HL-60/S4 treated with retinoic acid at 250 ng/mL for 4 days and 3 days (cell line): Measurements from ENCODE around the gene NSUN3.
"Not testable (repeated sequence)": the region's sequence is repeated elsewhere in the genome, so short reads cannot be mapped to it uniquely, and the experiment has no call there.

ENCODE experiments used
- in situ Hi-C: fragments of 300-500 bp; cut with MboI; formaldehyde crosslinking; loops from 2 replicates; pipeline ENCODE4 v1.7.0; 2022; ENCODE audit warnings: low sequenced_read_pairs

NSUN3 gene

DNA sequence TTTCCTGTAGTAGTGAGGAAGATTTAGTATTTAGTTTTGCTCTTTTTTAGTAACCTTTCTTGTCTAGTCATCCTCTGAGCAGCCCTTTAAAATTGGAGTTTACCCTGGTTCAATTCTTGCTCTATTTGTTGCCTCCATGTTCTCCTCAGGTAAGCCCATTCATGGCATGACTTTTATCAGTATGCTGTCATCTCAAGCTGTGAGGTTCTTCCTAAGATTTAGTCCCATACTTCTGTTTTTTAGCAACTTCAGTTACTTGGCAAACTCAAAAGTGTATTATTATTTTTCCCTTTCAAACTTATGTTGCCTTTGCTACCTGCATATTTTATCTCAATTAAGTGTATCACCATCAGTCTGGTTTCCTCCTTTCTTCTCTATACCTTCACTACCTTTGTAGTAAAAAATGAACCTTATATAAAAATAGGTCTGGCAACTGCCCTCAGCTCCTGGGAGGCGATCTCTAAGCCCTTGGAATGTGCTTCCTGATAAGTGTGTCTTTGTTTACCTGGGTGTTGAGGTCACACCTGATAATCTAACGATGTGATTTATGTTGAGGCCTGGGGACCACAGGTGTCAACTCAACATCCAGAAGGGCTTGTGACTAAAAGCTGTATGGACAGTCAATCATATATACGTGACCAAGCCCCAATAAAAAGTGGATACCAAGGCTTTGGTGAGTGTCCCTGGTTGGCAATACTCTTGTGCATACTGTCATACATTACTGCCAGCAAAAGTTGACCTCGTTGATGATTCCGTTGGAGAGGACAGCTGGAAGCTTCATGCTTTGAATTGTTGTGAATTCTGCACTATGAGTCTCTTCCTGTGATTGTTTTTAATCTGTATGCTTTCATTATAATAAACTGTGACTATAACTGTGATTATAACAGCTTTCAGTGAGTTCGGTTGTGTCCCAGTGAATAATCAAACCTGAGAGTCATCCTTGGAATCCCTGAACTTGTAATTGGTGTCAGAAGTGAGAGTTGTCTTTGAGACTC is 3.9 kb downstream of the NSUN3 start:
- in situ Hi-C loops, result no loop called here

DNA sequence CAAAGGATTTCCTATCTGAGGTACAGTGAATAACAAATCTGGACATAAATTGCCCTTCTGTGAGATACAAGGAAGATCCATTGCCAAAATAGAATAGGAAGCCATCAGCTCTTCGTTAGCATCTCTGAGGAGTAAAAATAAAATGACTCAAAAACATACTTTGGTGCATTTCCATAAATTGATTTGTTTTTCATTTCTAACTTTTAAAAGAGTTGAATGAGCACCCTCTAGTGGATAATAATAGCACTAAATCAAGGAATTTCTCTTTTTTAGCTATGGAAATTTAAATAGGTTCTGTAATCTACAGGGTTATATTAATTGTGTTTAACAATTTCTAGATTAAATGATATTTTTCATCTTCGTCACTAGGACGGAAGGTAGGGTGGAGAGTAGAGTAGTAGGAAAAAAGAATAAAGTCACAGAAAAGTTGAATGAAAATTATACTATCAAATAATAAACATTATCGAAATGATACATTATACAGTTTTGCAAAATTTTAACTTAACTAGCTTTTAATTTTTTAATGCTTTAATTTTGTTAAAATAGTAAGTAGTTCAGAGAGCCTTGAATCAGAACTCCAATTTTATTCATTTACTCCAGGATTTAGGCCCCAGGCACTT is 6.4 kb downstream of the NSUN3 start:
- in situ Hi-C loops, result no loop called here

DNA sequence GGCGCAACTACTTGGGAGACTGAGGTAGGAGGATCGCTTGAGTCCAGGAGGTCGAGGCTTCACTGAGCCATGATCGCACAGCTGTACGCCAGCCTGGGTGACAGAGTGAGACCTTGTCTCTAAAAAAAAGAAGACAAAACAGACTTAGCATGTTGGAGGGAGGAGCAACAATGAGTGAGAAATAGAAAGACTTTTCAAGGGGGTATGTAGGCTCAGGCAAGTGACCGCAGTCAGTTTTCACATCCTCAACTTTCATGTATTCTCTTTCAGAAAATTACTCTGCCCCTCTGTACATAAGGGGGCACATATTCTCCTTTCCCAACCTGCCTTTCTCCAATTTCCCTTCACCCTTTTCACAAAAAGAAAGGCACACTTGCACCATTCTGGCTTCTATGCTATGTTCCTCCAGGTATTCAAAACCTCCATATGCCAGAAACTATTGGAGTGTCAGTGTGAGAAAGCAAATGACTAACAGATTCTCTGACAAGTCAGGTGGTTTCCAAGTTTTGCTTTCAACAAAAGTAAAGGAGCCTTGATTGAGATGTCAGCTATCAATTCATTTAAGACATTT is 7.6 kb downstream of the NSUN3 start:
- in situ Hi-C loops, result no loop called here

DNA sequence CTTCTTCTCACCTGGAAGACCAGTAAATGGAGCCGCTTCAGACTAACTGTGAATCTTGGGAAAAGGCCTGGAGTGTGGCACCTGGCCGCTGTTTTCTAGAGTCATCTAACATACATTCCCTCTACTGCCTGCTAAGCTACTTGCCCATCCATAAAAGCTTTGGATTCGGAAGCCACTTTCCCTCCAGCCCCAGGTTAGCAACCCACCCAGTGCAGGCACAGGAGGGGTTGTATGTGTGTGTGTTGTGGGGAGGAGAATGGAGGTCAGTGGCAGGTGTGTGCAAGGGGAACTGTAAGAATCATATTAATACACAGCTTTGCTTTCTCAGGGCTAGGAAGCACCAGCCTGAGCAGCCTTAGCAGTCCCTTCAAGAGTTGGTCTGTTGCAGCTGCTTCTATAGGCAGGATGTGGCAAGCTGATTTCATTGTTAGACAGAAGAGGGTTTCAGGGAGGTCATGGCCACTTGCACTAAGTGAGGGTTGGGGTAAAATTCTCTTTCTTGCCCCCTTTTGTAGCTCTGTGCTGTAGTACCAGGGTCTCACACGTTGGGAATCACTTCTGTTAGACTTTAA is 8.9 kb downstream of the NSUN3 start:
- in situ Hi-C loops, result no loop called here

DNA sequence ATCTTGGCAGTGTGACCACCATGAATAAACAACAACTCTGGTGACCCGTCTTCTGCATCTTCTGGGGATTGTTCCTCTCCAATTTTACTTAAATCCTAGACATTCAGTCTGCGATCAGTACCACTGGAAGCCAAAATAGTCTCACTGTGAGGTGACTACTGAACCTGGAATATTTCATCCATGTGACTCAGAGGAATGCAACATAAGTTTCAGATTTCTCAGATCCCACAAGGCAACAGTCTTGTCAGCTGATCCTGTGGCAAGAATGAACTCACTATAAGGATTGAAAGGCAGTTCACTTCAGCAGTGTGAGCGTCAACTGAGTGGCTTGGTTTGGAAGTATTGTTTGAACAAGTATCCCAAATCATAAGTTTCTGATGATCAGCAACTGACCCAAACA is 13.2 kb downstream of the NSUN3 start:
- in situ Hi-C loops, result no loop called here

DNA sequence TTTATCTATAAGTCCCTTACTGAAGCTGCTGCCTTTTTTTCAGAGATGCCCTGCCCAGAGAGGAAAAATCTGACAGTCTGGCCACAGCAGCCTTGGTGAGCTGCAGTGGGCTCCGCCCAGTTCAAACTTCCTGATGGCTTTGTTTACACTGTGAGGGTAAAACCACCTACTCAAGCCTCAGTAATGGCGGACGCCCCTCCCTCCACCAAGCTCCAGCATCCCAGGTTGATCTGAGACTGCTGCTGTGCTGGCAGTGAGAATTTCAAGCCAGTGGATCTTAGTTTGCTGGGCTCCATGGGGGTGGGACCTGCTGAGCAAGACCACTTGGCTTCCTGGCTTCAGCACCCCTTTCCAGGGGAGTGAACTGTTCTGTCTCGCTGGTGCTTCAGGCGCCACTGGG is 17.7 kb downstream of the NSUN3 start:
- in situ Hi-C loops, result not testable (repeated sequence)

DNA sequence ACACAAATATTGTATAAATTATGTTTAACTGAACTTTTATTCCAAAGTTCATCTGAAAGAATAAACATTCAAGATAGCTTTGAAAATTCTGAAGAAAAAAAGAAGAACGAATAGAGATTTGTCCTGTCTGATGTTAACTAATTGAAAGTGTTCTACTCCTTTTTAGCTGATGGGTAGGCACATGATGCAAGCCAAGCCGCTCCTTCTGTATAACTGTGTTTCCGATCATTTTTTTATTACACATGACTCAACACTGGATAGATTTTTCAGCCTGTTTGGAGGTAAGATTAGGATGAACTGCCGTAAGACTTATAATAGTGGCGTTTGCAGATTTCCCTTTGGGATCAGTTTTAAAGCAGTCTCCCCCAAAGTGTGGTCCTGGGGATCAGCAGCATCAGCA is 19.0 kb downstream of the NSUN3 start:
- in situ Hi-C loops, result no loop called here

DNA sequence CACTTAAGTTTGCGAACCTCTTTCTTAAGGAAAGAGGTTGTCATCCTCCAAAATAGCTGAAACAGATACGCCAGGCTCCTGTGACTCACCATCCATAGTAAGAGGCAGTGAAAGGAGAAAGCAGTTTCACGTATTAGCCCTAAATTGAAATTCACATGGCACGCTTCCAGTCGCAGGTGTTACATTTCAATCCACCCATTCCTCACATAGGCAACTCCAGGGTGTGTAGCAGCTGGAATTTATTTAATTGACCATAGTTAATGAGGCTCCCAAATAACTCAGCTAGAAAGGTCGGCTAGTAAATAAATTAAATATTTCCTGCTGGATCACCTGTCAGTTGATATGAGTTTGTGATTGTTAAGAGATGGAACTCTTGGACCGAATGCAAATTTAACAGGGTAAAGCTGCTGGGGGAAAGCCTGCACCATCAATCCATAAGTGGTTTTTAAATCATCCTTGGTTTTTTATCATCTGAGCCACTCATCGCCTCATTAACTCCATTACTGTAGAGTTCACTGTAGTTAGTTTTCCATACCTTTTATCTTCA is 19.6 kb downstream of the NSUN3 start:
- in situ Hi-C loops, result no loop called here

DNA sequence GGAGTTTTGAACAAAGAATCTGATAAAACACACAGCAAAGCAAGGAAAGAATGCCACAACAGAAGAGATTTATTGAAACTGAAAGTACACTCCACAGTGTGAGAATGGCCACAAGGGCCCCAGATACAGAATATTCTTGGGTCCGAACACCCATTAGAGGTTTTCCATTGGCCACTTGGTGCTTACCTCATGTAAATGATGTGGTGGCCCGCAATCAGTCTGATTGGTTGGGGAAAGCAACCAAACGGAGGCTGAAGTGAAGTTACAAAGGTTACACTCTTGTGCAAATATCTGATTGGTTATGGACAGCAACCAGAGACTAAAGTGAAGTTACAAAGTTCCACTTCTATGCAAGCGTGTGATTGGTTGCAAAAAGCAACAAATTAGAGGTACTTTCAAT is 20.4 kb downstream of the NSUN3 start:
- in situ Hi-C loops, result no loop called here

DNA sequence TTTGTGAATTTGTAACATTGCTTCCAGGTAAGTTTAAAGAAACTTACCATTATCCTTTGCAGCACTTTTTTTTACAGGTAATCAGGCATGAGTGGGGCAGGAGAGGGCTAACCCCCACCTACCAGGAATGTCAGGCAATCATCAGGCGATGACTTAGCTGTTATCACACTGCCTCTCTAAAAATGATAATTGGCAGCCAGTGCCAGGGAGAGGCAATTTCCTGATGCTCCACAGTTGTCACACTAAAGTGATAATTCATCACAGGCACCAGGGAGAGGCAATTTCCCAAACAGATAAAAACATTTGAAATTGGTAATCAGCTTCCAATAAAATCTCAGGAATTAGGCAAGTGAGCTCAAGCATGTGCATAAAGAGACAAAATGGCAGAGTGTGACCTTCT is 26.3 kb downstream of the NSUN3 start:
- in situ Hi-C loops, result no loop called here

DNA sequence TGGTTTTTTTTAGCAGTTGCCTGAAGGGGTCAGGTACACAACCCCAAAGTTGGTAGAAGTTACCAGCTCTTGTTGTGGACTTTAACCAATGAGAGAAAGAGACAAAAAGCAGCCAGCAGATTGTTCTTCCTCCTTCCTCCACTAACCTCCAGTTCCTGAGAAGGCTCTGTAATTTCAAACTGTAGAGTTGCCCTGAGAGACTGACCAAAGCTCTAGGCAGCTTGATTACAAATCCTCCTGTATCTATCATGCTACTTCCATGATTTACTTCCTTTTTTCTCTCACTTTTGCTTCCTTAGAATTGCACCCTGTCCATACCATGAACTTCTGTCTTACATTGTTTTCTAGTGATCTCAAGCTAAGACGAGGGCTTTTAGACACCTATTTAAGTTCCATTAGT is 29.2 kb downstream of the NSUN3 start:
- in situ Hi-C loops, result no loop called here

DNA sequence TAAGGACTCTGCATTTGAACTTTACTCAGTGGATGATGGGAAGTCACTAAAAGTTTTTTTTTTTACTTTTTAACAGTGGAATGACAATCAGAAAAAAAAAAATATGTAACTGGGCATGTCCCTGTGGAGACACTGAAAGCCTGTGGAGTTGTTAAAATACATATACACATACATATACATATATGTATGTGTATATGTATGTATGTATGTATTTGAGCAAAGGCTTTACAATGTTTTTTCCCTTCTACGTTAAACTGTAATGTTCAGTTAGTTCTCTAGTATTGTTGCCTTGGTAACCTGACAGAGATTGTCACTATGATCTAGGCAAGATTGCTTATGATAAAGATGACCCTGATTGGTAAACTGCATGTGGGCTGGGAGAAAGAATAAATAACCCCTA is 30.3 kb downstream of the NSUN3 start:
- in situ Hi-C loops, result no loop called here

DNA sequence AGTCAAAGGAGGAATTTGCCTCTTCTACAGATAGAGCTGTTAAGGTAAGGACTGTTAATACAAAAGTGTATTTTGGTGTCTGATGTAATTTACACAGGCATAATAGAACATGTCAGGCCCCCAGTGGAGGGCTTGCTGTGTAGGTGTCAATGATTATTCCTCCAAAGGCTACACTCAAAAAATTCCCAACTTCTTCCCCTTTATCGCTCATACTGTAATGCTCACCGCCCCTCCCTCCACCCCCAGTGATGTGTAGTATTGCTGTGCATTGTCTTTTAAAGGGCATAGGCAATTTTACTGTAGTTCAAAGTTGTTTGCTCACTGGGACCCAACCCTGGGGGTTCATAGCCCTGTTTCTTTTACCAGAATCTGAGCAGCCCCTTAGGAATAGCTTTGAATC is 32.2 kb downstream of the NSUN3 start:
- in situ Hi-C loops, result no loop called here

DNA sequence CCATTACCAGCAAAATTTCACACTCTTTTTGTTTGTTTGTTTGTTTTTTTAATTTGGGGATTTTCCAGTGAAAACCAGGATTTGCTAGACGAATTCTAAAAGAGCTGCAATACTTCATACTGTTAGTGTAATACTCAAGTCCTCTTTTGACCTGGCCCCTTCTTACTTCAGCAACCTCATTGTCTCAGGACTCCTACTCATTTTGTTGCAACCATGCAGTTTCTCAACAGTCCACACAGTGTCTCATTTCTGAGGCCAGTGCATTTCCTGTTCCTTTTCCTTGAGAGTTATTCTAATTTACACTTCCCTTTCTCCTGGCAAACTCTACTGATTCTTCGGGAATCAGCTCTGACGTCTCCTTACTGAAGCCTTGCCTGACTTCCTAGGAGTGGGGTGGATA is 35.6 kb downstream of the NSUN3 start:
- in situ Hi-C loops, result no loop called here

DNA sequence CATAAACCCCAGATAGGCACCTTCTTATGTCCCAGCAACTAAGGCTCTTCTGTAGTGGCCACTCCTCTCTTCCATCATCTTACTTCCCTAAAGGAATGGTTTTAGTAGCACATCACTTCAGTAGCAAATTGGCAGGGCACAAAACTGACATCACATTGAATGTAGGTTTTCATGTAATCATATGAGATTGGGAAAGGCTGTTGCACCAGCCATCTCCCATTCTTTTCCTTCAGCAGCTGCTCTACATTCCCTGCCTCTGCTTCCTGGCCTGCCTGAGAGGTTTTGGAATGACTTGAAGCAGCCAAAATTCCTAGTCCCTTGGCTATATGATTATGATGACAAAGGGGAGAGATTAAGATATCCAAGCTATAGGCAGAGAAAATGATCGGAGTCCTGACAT is 36.5 kb downstream of the NSUN3 start:
- in situ Hi-C loops, result no loop called here

DNA sequence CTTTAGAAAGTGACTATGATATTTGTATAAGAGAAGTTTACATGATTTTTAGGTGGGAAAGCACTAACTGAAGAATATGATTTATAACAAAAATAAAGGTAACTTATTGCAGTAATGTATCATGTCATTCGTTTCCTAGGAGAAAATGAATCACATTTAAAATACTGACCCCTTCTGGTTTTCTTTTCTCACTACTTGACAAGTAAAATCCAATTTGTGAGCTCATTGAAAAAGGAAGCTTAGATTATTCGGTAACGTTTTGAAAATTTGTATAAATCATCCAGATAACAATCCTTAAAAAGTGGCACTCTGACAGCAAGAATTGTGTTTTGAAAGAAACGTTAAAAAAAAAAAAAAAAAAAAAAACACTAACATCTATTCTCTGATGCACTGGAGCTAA is 39.0 kb downstream of the NSUN3 start:
- in situ Hi-C loops, result no loop called here

DNA sequence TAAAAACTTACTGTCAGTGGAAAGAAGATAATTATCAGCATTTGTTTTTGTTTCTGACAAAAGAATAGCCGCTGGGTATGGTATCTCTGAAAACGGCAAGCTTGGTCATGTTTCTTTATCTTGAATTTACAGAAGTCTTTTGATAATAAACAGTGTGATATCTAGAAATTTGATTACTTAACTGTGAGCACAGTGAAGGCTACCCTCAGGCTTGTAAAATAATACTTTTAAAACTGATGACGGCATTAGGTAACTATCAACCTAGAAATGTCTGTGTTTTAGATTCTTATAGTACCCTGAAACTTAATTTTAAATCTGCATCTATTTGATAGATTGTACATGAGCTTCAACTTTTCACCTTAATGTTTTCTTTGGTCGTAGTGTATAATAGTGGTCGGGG is 43.4 kb downstream of the NSUN3 start:
- in situ Hi-C loops, result no loop called here

DNA sequence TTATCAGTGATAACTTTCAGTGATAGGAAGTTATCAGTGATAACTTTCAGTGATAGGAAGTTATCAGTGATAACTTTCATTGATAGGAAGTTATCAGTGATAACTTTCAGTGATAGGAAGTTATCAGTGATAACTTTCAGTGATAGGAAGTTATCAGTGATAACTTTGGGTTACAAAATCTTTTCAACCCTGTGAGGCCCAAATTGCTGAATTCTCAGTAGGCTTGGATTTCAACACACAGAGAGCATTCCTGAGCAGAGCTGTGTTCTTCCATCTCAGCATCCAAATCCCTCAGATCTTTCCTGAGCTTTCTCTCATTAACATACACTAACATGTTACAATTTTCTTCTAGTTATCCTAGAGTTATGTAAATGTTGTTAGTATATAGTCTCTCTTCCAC is 47.4 kb downstream of the NSUN3 start:
- in situ Hi-C loops, result not testable (repeated sequence)

DNA sequence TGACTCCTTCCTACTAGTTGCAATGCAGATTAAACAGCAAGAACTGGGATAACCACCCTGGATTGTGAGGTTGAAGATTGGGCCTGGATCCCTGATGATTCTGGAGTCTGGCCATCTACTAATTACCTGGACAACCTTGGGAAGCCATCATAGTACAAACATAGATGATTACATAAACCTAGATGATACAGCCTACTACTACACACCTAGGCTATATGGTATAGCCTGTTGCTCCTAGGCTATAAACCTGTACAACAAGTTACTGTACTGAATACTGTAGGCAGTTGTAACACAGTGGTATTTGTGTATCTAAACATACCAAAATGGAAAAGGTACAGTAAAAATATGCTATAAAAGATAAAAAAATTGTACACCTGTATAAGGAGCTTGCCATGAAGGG is 48.0 kb downstream of the NSUN3 start:
- in situ Hi-C loops, result no loop called here

DNA sequence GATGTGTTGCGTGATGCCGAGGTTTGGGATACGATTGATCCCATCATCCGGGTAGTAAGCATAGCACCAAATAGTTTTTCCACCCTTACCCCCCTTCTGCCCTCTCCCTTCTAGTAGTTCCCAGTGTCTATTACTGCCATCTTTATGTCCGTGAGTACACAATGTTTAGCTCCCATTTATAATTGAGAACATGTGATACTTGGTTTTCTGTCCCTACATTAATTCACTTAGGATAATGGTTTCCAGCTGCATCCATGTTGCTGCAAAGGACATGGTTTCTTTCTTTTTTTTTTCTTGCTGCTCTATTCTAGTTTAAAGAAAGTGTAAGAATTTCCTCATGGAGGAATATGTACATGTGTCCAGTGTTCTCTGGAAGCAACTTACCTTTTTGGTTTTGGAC is 51.8 kb downstream of the NSUN3 start:
- in situ Hi-C loops, result no loop called here

DNA sequence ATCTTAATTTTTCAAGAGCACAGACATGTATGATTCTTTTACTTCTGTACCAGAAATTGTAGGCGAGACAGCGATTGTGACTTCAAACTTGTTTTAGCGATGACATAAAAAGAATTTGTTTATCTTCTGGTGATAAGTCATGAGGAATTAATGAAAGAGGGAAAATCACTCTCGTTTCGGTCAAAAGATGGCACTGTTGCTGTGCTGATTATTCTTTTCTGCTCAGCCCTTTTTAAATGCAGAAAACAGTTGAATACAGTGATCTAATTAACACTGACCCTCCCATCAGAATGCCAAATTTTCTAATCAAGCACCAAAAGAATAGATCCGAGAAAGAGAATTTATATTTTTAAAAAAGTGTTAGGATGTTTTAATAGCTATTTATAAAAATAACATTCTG is 52.6 kb downstream of the NSUN3 start:
- in situ Hi-C loops, result no loop called here
